ENCODE results near the gene GPR152. TPM values are rescaled to one million over a fixed set of nuclear protein-coding genes. Genes with fewer than 3 reads are reported as not detected.

GPR152 gene
- total RNA-seq, 6 experiments from 2014 or later, result not detected

DNA sequence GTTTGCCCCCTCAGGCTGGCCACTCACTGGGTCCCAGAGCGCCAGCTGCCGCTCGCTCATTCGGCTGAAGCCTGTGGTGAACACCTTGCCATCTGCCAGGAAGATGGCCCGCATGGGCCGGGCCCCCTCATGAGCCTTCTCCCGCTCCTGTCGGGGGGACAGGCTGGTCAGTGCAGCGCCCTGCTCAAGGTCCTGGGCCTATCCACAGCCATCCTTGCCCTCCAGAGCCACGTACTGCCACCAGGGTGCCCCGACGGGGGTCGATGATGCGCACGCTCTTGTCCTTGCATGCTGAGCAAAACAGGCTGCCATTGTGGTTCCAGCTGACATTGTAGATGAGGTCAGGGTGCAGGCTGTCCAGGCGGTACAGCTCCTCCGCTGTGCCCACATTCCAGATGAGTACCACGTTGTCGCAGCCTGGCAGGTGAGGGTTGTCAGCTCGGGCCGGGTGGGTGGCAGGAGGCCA, 11.4 kb downstream of the GPR152 start:
- intact Hi-C loops (cut with DNase I), result no loop called here
- peaks cover 0 to 7% (median 0%) of the 10 kb centered on the region in 4 donors for H3K36me3 ChIP-seq
- no peak overlapping the region for H3K27ac ChIP-seq
- H3K9me3 ChIP-seq, result no peaks in the 10 kb centered on the region
- TF ChIP-seq POLR2A (IDR thresholded peaks at IDR 0.05), result no peak
- TF ChIP-seq, protein P1, sequence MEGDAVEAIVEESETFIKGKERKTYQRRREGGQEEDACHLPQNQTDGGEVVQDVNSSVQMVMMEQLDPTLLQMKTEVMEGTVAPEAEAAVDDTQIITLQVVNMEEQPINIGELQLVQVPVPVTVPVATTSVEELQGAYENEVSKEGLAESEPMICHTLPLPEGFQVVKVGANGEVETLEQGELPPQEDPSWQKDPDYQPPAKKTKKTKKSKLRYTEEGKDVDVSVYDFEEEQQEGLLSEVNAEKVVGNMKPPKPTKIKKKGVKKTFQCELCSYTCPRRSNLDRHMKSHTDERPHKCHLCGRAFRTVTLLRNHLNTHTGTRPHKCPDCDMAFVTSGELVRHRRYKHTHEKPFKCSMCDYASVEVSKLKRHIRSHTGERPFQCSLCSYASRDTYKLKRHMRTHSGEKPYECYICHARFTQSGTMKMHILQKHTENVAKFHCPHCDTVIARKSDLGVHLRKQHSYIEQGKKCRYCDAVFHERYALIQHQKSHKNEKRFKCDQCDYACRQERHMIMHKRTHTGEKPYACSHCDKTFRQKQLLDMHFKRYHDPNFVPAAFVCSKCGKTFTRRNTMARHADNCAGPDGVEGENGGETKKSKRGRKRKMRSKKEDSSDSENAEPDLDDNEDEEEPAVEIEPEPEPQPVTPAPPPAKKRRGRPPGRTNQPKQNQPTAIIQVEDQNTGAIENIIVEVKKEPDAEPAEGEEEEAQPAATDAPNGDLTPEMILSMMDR (IDR thresholded peaks at IDR 0.05), result no peak
- H3K4me1 ChIP-seq, result peaks cover 0 to 15% (median 0%) of the 10 kb centered on the region in 4 donors
- peak in 1 of 3 donors; percentile 23 for DNase-seq
- no peak overlapping the region for H3K4me3 ChIP-seq
- no peaks in the 10 kb centered on the region for H3K27me3 ChIP-seq
- WGBS (ENCODE audit: insufficient coverage, low coverage, low lambda C conversion rate, missing lambda C conversion rate), result 70% methylated on average over 4 of the region's 21 CpGs
- no peak for ATAC-seq

GRCh38 chr11:67440229-67441097, 12.1 kb downstream of the GPR152 start:
- TF ChIP-seq, protein P1 (IDR thresholded peaks at IDR 0.05), result no peak
- no peak for TF ChIP-seq POLR2A (IDR thresholded peaks at IDR 0.05)
- Histone ChIP-seq H3K9me3 (no peaks in the 10 kb centered on the region), H3K27ac (no peak overlapping the region), H3K36me3 (peaks cover 0 to 12% (median 0%) of the 10 kb centered on the region in 4 donors), H3K4me1 (peaks cover 0 to 15% (median 0%) of the 10 kb centered on the region in 4 donors), H3K27me3 (no peaks in the 10 kb centered on the region), H3K4me3 (no peak overlapping the region)
- no peak for ATAC-seq
- peak in 1 of 3 donors; percentile 35 for DNase-seq
- WGBS (ENCODE audit: insufficient coverage, low coverage, low lambda C conversion rate, missing lambda C conversion rate), result 45% methylated on average over 5 of the region's 17 CpGs
- intact Hi-C loops (cut with DNase I), result no loop called here

DNA sequence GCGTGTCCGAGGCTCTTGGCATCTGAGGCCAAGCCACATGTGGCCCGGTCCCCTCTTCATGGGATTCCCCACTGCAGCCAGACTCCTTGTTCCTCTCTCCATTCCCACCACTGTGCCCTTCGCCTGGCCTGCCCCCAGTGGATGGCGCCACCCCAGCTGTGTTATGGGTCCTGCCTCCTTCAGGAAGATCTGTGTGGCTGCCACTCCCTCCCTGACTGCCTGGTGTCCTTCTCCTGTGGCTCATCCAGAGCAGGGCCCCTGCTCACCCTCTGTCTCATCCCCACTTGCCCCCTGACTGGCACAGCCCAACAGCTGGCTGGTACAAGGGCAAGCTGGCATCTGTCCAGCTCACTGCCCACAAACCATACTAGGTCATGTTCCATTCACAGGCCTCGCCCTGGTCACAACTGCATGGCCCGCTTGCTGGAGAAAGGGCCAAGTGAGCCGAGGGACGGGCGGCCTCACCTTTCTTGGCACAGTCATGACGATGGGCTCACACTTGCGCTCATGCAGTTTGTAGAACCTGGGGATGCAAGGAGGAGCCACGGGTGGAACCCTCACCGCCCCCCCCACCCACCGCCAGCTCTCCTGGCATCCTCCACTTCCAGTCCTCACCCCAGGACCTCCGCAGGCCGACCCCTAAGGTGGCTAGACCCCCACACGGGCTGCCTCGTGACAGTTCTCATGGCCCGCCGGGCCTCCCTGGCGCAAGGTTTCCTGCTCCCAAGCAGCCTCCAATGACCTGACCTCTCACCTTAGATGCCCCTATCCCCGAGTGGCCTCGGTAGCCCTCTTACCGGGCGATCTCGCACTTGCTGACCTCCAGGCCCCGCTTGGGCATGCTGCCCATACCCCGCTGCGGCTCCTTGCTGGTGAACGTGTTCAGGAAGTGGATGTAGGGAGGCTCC, 13.0 kb downstream of the GPR152 start:
- Histone ChIP-seq H3K27ac (peak overlapping the region in 1 of 3 donors; percentile 8), H3K36me3 (peaks cover 0 to 18% (median 1%) of the 10 kb centered on the region in 4 donors), H3K4me3 (no peak overlapping the region), H3K9me3 (no peaks in the 10 kb centered on the region), H3K27me3 (no peaks in the 10 kb centered on the region), H3K4me1 (peaks cover 0 to 15% (median 0%) of the 10 kb centered on the region in 4 donors)
- 52% methylated on average over 16 of the region's 31 CpGs for WGBS (ENCODE audit: insufficient coverage, low coverage, low lambda C conversion rate, missing lambda C conversion rate)
- TF ChIP-seq, protein P1 (IDR thresholded peaks at IDR 0.05), result peak in 1 of 4 donors; percentile 9
- TF ChIP-seq POLR2A (IDR thresholded peaks at IDR 0.05), result no peak
- intact Hi-C loops (cut with DNase I), result no loop called here
- peak in 2 of 4 donors; percentile 4 to 5 for ATAC-seq
- DNase-seq, result peak in 1 of 3 donors; percentile 65

GRCh38 chr11:67438158-67438902, 14.2 kb downstream of the GPR152 start:
- 63% methylated on average over 6 of the region's 41 CpGs for WGBS (ENCODE audit: insufficient coverage, low coverage, low lambda C conversion rate, missing lambda C conversion rate)
- peak overlapping the region in 2 of 3 donors; percentile 11 to 27 for H3K4me3 ChIP-seq
- intact Hi-C loops (cut with DNase I), result no loop called here

More at GRCh38 chr11:67438158-67438902, 14.2 kb downstream of the GPR152 start:
- Histone ChIP-seq H3K27me3 (no peaks in the 10 kb centered on the region), H3K4me1 (peaks cover 0 to 7% (median 0%) of the 10 kb centered on the region in 4 donors), H3K27ac (no peak overlapping the region), H3K9me3 (no peaks in the 10 kb centered on the region), H3K36me3 (peaks cover 0 to 27% (median 4%) of the 10 kb centered on the region in 4 donors)
- ATAC-seq (no peak), DNase-seq (peak in 1 of 3 donors; percentile 61)
- TF ChIP-seq POLR2A (IDR thresholded peaks at IDR 0.05), result no peak
- TF ChIP-seq, protein P1 (IDR thresholded peaks at IDR 0.05), result no peak

All from right lobe of liver (tissue), 6 donors.